ENCODE data around the gene GNL3L. TPM values are rescaled to one million over a fixed set of nuclear protein-coding genes. Genes with fewer than 3 reads are reported as not detected.
A peak's percentile ranks its signal among the peaks of the same experiment; 100 is the strongest.
"Not testable (repeated sequence)": the region's sequence is repeated elsewhere in the genome, so short reads cannot be mapped to it uniquely, and the experiment has no call there.

GNL3L gene, protein sequence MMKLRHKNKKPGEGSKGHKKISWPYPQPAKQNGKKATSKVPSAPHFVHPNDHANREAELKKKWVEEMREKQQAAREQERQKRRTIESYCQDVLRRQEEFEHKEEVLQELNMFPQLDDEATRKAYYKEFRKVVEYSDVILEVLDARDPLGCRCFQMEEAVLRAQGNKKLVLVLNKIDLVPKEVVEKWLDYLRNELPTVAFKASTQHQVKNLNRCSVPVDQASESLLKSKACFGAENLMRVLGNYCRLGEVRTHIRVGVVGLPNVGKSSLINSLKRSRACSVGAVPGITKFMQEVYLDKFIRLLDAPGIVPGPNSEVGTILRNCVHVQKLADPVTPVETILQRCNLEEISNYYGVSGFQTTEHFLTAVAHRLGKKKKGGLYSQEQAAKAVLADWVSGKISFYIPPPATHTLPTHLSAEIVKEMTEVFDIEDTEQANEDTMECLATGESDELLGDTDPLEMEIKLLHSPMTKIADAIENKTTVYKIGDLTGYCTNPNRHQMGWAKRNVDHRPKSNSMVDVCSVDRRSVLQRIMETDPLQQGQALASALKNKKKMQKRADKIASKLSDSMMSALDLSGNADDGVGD
- polyA plus RNA-seq (ENCODE audit: insufficient read length) = 16.4 TPM

DNA sequence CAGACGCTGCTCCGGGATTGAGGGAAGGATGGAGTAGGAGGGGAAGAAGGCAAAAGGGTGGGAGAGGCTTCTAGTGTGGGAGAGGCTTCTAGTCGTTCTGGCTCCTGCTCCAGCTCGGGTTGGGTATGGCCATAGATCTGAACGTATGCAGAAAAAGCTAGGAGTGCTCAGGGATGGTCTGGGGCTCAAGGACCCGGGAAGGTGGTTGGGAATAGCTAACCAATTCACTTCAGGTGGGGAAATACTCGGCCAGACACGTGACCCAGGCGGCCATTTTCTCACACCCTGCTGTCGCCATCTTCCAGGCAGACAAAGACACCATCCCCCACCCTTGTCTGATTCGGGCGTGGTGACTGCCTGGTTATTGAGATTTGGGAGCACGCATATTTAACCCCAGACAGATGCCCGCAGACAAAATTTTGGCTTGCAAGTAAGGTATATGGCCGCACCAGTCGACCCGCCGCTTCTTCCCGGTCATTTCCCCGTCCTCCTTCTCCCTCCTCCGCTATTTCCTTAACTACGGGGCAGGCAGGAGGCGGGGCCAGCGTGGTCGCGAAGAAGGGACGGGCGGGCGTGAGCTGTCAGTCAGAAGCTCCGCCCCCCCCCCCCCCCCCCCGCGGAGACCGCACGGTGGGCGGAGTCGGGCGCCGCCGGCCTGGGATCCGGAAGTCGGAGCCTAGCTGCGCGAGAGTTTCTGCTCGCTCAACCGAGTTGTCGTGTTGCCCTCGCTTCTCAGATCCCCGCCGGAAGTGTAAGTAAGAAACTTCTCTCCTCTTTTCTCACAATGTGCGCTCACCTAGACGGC lies at the start of gene GNL3L:
TSS of gene GNL3L (plus strand) at position 668 of the 805 bp plus-strand sequence. CDS start 2,348 bp downstream, outside the sequence.
- peak; percentile 49 for DNase-seq (ENCODE audit: low read depth)

DNA sequence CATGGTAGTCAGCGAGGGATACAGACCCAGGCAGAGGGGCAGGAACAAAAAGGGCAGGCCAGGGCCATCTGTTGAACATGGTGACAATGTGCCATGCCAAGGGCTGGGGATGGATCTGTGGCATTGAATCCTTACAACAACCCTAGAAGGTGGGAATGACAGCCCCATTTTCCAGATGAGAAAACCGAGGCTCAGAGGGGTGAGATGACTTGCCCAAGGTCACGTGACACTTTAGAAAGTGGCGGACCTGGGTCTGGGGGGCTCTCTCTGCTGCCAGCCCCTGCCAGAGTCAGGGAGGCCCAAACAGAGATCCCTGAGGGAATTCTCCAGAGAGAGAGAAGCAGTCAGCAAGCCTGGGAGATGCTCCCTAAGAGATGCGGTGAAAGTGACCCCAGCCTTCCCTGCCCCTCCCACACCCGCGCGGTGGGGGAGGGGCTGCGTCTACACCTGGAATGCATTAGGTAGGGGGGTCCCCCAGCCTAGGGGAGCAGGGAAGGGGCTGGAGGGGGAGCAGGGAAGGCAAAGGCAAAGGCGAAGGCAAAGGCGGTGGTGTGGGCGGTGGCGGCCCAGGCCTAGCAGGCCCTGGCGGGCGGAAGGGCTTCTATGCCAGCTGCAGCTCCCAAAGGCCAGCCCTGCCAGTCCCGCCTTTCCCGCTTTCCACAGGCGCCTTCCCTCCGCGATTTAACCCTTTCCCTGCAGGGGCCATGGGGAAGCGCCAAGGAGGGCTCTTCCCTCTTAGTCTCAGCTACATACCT lies 47.0 kb upstream of the GNL3L start:
- DNase-seq (ENCODE audit: low read depth) = no peak

DNA sequence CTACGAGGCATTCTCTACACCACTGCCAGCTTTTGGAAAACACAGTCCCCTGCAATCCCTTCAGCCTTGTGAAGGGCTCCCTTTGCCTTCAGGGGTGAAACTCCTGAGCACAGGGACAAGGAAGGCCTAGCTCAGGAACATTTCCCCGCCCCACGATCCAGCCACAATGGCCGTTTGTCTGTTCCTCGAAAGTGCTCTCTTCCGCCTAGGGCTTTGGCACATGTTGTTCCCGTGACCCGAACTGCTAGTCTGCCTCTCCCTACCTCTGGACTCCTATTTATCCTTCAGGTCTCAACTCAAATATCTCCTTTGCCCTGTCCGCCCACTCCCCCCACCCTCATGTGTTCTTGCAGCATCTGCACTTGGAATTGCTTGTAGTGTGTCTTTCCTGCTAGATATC lies 46.1 kb upstream of the GNL3L start:
- DNase-seq (ENCODE audit: low read depth) = no peak

DNA sequence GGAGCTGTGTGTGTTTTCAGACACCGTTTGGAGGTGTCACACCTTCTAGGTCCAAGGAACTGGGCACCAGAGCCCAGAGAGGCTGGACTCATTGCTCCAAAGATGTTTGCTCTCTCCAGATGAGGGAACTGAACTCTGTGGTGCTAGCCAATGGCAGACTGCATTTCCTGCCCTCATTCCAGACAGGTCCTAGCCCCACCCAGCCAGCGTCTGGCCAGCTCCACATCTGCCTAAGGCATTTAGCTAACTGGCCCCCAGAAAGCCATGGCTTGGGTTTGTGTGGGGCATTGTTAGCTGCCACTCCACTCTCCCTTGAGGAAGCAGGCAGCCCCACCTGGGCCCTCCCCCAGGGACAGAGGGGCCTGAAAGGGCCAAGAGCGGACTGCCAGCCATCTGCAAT lies 45.4 kb upstream of the GNL3L start:
- DNase-seq (ENCODE audit: low read depth) = no peak

DNA sequence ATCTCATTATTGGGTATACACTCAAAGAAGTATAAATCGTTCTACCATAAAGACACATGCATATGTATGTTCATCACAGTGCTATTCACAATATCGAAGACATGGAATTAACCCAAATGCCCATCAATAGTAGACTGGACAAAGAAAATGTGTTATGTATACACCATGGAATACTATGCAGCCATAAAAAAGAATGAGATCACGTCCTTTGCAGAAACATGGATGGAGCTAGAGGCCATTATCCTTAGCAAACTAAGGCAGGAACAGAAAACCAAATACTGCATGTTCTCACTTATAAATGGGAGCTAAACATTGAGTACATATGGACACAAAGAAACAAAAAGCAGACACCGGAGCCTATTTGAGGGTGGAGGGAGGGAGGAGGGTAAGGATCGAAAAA lies 40.2 kb upstream of the GNL3L start:
- DNase-seq (ENCODE audit: low read depth) = not testable (repeated sequence)

DNA sequence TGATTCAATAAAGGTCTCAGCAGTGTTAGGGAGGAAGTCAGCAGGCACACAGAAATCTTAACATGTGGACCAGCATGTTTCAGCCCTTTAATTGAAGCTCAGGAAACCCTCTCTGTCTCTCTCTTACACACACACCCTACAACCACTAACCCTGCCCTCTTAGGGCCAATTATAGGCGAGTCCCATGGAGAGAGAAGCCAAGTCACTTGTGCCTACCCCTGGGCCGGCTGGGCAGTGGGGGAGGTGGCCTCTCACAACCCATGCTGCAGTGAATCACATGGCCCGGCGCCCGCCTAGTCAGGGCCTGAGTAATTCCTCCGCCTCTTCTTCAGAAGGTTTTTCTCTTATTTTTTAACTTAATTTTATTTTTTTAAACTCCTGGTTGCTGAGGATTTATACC lies 37.7 kb upstream of the GNL3L start:
- DNase-seq (ENCODE audit: low read depth) = no peak

DNA sequence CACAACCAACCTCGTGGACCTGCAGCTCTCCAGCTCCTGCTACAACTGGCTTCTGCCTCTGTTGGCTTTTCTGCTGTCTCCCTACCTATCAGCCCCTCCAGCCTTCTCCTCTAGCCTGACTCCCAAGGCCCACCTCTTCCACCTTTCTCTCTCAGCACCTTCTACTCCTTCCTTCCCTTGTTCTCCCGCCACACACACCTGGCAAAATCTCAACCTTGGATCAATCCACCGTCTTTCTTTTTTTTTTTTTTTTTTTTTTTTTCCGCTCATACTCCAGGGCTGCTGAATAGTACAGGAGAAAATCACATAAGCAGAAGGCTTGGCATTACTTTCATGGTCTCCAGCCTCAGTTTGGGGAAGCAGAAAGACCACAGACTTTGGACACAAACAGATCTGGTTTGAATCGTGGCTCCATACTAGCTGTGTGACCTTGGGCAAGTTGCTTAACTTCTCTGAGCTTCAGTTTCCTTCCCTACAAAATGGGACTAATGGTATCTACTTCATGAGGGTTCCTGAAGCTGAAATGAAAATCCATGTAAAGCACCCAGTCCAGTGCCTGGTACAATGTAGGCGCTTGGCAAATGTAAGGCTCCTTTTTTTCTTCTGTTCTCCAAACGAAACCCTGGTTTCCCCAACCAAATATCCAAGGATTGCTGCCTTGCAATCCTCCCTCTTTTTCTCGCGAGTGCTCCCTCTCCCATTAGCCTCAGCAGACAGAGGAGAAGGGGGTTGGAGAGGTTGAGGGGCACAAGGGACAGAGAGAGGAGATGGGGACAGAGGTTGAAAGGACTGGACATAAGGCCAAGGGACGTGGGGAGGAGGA lies 35.6 kb upstream of the GNL3L start:
- DNase-seq (ENCODE audit: low read depth) = no peak

DNA sequence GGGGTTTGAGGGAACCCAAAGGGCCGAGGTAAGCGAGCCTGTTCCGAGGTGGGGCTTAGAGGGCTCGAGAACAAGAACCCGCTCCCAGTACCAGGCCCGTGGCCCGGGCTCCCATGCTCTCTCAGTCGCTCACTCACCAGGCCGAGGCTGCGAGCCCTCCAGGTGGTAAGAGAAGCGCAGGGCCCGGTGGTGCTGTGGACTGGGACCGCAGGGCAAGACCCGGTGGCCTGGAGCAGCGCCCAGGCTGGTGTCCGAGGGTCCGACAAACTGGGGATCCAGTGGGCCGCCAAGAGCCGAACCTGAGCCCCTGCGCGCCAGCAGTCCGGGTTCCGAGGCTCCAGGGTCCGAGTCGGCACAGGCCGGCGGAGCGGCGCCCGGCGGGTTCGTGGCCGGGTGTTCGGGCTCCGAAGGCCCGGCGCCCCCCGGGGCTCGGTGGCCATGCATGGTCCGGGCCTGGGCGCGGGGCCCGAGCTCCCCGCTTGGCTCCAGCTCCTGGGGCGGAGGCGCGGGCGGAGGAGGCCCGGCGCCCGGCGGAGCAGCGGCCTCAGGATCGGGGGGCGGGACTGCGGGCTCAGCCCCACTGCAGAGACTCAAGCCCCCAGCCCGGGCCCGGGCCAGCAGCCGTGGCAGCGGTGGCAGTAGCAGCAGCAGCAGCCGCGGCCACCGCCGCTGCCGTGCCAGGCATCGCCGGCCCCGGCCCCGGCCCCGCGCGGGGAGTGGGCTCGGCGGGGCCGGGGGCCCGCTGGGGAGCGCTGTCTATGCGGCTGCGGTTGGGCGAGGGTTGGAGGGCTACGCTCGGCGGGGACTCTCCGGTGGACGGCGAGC lies 34.8 kb upstream of the GNL3L start:
- no peak for DNase-seq (ENCODE audit: low read depth)

DNA sequence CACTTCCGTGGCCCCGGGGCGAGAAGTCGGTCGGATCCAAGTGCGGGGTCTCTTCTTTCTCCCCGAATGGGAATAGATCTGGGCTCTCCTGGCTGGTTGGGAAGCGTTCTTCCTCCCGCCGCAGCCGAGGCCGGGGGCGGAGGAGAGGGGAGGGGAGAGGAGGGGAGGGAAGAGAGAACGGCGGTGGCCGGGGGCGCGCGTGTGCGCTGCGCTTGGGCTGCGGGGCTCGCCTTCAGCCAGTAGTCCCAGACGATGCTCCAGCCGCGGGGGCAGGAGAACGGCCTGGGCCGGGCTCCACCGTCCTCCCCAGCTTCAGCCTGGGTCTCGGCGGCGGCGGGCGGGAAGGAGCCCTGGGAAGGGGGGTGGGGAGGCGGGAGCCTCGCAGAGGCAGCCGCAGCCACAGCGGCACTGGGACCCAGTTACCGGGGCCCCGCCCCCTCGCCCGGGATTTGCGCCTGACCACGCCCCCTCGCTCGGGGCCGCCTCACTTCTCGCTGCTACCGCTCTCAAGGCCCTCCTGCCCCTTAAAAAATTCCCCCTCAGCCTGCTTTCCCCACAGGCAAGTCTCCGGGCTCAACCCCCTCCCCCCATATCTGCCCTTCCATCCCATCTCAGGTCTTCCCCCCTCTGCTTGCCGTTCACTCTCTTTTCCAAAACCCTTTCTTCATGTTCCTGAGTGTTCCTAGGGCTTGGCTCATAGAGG lies 34.1 kb upstream of the GNL3L start, which contains the start of gene FGD1:
TSS of gene FGD1 (minus strand) at position 421 of the 703 bp plus-strand sequence. CDS start 802 bp downstream, outside the sequence.
- DNase-seq (ENCODE audit: low read depth) = no peak

DNA sequence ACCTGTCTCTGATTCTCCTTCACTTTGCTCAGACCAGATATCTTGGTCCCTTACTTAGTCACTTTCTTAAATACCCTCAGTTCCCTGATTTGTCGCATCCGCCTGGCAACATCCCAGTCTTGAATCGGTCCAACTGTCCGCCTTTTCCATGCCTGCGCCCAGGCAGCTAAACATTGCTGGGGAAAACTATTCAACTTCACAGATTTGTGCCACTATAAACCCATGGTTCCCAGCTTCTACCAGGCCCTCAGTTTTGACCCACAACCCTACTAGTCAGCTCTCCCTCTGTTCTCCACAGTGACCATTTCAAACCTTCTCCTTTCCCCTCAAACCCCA lies 33.5 kb upstream of the GNL3L start:
- no peak for DNase-seq (ENCODE audit: low read depth)

DNA sequence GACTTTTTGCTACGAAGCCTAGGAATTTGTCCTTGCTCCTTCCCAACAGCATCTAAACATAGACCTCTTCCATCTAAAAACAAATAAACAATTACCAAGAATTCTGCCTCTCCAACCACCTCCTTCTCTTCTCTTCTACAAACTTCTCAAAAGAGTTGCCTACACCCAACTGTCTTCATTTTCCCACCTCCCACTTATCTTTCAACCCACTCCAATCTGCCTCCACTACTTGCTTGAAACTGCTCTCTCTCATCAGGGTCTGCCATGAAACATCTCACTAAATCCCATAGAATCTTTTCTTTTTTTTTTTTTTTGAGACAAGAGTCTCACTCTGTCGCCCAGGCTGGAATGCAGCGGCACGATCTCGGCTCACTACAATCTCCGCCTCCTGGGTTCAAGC lies 33.1 kb upstream of the GNL3L start:
- DNase-seq (ENCODE audit: low read depth) = no peak

DNA sequence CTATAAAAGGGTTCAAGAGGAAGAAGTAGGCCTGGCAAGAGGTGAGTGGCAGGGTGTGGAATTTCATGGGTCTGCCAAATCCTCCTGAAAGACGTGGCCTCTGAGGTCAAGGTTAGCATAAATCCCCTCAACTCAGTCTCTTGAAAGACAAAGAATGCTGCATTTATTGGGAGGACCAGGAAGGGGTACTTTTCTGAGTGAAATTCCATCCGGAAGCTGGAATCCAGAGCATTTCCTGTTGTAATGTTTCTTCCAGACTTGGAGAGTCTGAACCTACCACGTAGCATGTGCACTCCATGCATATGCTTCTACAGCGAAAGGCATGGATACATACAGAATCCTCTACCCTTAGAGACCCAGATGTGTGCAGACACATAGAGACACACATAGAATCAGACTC lies 20.6 kb upstream of the GNL3L start:
- DNase-seq (ENCODE audit: low read depth) = no peak

DNA sequence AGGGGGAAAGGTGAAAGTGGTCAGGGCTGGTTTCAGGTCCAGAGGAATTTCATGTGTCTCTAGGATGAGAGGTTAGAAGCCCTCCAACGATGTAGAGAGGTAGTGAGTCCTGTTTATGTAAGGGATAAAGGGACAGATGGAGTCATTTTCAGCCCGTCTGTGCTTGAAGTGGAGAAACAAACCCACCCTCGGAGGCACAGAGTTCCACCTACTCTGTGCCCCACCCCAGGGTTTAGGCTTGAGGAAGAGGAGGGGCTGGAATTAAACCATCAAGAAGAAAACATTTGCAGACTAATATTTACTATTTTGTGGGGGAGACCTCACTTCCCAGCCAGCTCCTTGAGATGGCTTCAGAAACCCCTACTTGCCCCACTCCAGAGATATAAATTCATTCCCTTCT lies 868 bp upstream of the GNL3L start:
- DNase-seq (ENCODE audit: low read depth) = no peak

DNA sequence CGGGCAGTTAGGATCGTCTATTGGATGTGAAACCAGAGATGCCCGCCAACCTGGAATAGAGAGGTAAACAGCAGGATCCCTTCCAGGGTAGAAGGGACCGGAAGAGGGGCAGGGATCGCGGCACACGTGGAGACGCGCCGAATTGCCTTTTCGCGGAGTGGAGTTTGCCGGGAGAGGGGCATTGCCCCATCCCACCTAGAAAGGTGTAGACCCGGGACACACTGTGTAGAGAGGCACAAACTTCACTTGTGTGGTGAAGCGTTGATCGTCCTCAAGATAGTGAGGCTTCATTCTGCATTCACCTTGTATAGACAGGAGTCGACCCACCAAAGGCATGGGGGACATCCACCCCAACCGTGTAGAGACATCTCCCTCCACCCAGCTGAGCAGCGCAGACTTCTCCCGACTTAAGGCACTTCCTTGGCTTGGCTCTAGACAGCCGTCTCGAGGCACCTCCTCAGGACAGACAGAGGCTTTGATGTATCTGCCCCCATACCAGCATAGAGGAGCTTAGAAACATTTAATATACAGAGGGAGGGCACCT lies 410 bp downstream of the GNL3L start:
- DNase-seq (ENCODE audit: low read depth) = no peak

DNA sequence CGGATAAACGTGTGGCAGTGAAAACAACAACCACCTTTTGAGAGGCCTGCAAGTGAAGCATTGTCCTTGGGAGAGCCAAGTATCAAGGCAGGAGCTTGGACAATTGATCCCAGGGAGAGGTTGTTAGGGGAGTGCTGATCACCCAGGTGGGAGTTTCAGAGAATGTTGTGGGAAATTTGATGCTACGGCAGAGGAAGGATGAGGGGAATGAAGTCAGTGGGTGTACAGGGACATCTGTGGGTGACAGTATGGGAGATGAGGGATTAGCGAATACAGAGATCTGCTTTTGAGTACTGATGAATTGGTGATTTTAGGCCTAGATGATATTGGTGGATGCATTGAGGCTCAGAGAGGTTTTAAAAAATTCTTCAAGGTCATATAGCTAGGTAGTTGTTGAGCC lies 4.3 kb downstream of the GNL3L start:
- DNase-seq (ENCODE audit: low read depth) = no peak

DNA sequence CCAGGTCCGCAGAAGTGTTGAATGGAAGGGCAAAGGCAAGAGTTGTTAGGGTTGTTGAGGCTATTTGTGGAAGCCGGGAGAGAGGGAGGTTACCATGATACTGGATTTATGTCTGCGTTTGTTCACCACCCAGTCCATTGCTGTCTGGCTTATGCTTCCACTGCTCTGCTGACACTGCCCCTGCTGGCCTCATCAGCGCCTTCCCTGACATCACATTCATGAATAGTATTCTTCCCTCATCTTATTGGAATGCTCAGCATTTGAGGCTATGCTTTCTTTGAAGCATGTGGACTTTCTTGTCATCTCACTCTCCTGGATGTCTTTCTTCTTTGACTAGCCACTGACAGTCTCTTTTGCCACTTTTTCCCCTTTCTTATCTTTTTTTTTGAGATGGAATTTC lies 10.3 kb downstream of the GNL3L start:
- no peak for DNase-seq (ENCODE audit: low read depth)

DNA sequence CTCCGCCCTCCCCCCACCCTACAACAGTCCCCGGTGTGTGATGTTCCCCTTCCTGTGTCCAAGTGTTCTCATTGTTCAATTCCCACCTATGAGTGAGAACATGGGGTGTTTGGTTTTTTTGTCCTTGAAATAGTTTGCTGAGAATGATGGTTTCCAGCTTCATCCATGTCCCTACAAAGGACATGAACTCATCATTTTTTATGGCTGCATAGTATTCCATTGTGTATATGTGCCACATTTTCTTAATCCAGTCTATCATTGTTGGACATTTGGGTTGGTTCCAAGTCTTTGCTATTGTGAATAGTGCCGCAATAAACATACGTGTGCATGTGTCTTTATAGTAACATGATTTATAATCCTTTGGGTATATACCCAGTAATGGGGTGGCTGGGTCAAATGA lies 12.2 kb downstream of the GNL3L start:
- not testable (repeated sequence) for DNase-seq (ENCODE audit: low read depth)

DNA sequence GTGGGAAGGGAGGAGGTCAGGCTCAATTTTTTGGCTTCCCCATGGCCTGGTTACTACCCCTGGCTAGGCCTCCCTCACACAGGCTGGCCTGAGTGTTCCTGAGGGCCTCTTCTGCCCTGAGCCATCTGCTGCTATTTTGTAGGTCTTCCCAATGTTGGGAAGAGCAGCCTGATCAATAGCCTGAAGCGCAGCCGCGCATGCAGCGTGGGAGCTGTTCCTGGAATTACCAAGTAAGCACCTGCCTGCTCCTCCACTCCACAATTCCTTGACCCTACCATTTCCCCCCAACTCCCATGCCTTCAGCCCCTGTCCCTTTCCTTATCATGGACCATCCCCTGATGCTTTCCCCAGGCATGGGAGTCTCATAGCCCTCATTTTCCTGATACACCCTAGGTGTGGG lies 20.8 kb downstream of the GNL3L start:
- DNase-seq (ENCODE audit: low read depth) = no peak

DNA sequence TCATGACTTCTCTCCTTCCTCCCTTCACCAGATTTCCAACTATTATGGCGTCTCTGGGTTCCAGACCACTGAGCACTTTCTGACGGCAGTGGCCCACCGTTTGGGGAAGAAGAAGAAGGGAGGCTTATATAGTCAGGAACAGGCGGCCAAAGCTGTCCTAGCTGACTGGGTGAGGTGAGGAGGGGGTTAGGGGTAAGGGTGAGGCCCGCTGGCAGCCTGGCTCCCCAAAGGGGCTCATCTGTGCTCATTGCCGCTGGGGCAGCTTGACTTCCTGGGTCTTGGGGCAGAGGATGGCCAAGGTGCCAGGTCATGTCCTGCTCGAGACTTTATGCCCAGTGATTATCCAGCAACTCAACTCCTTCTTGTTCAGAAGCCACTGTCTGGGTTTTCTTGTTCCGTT lies 21.8 kb downstream of the GNL3L start:
- no peak for DNase-seq (ENCODE audit: low read depth)
